AG09319 (cell line): ENCODE data around the gene IZUMO2.

Experiments
- DNase-seq: peaks from one replicate; pipeline ENCODE4 v3.0.0-alpha.2; 2010; ENCODE audit warnings: low read depth; ENCODE audit errors: extremely low read depth
- CTCF ChIP-seq: IDR thresholded peaks from 2 replicates; pipeline ENCODE4 v1.5.1; 2011; ENCODE audit warnings: low read depth, mild to moderate bottlenecking, inconsistent platforms, low read length, moderate library complexity

Gene IZUMO2

GRCh38 chr19:50196322-50196932, 33.3 kb upstream of the IZUMO2 start:
- TF ChIP-seq CTCF, result no peak
- DNase-seq, result no peak

DNA sequence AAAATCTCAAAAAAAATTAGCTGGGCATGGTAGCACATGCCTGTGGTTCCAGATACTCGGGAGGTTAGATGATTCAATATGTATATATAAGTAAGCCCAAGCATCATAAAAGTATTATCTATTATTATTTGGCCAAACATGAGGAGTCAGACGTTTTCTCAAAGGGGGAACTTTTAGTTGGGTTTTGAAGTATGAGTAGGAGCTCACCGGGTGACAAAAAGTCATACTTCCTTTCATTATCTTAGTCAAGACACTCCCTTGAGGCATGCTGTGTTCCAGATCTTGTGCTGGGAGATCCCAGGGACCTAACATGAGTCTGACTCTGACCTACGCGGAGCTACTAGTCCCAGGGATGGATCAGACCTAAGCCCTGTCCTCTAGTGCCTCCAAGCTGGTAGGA, 32.1 kb upstream of the IZUMO2 start:
- no peak for TF ChIP-seq CTCF
- DNase-seq, result no peak

DNA sequence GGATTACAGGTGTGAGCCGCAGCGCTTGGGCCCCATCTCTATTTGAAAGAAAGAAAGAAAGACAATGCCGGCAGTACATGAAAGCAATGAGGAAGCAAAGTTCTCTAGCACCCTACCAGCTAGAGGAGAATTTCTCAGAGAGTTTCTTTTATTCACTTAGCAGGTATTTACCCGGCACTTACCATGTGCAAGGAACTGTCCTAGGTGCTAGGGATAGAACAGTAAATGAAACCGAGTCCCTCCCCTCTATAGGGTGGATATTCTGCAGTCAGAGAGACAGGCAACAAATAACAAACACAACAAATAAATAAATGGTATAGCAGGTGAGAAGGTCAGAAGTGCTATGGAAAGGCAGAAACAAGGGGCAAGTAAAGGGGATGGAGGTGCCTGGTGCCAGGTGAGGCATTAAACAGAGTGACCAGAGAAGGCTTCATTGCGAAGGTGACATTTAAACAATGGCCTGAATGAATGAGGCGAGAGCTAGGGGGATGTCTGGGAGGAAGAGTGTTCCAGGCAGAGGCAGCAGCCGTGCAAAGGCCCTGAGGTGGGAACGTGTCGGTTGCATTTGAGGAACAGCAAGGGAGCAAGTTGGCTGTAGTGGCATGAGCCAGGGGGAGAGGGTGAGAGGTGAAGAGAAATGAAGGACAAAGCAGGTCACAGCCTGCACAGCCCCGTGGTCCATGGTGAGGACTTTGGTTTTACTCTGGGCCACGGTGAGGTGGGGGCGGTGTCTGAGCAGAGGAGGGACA, 29.6 kb upstream of the IZUMO2 start:
- DNase-seq, result no peak
- no peak for TF ChIP-seq CTCF

DNA sequence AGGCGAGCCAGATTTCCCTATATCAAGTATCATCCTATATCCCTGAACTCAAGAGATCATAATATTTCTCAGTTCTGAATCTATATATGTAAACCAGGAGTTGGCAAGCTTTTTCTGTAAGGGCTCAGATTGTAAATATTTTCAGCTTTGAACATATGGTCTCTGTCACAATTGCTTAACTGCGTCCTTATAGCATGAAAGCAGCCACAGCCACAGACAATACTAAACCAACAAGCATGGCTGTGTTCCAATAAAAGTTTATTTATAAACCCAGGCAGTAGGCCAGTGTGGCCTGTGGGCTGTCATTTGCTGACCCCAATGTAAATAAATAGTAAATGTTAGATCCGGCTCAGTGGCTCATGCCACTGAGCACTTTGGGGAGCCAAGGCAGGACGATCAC, 28.1 kb upstream of the IZUMO2 start:
- TF ChIP-seq CTCF, result no peak
- DNase-seq, result no peak

DNA sequence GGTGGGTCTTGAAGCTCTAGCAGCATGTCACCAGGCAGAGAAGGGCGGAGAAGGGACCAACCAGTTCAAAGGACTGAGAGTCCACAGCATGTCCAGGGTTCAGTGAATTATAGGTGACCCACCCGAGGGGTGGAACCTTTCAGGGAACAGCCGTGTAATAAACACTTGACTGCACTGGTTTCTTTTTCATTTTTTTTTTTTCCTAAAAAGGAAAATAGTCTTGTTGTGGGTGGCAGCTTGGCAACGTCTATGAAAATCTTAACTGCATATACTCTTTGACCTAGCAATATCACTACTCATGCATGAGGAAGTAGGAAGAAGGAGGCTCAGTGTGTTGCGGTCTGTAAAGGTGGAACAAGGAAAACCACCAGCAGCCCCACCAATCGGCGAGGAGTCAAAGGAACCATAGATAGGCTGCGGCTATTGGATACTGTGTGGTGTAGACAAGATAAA, 27.4 kb upstream of the IZUMO2 start:
- no peak for DNase-seq
- TF ChIP-seq CTCF, result no peak

- no peak for DNase-seq
- no peak for TF ChIP-seq CTCF
Measured at GRCh38 chr19:50189331-50189730, 26.2 kb upstream of the IZUMO2 start.

DNA sequence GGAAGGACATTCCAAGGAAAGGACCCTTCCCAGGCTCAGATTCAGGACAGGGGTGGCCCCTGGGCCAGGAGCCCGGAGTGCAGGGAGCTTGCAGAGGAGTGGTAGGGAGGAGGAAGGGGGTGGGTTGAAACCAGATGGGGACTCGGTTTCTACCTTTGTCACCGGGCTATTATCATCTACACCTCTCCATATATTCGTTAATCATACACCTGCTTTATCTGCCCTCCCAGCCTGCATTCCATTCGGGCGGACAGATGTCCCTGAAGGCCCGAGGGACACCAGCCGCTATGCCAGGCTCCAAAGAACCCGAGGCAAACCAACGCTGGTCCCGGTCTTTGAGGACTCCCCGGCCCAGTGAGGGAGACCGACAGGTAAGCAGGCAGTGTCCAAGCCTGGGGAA, 24.9 kb upstream of the IZUMO2 start:
- no peak for TF ChIP-seq CTCF
- no peak for DNase-seq
